Neutrophil (primary cell): ENCODE measurements around the gene NXNL1.

Experiments used
- H3K27ac ChIP-seq: fragments of 200-600 bp; sonication (generic); 2 replicates; pipeline ENCODE4 v1.5.1; 2016; ENCODE audit warnings: mild to moderate bottlenecking, moderate library complexity
- H3K27me3 ChIP-seq: fragments of 200-600 bp; sonication (generic); 2 replicates; pipeline ENCODE4 v1.6.0; 2016; ENCODE audit warnings: mild to moderate bottlenecking
- H3K36me3 ChIP-seq: fragments of 200-600 bp; sonication (generic); 2 replicates; pipeline ENCODE4 v1.5.1; 2017
- H3K4me1 ChIP-seq, 2 experiments: fragments of 200-600 bp in 1 of 2; sonication (generic) in 1 of 2; 1 replicate in 1 of 2; 2 replicates in 1 of 2; pipeline versions ENCODE4 v1.5.1 to v1.6.1; 2013 to 2016; ENCODE audit warnings: low read depth in 1 of 2, low read length in 1 of 2, mild to moderate bottlenecking in 1 of 2, moderate library complexity in 1 of 2; ENCODE audit not compliant: control insufficient read depth in 1 of 2, insufficient read depth in 1 of 2
- H3K4me3 ChIP-seq, 2 experiments: fragments of 200-600 bp in 1 of 2; sonication (generic) in 1 of 2; 1 replicate in 1 of 2; 2 replicates in 1 of 2; pipeline ENCODE4 v1.5.1; 2013 to 2016; ENCODE audit warnings: low read depth in 1 of 2, low read length in 1 of 2, mild to moderate bottlenecking in 1 of 2, moderate library complexity in 1 of 2
- H3K9me3 ChIP-seq: fragments of 200-600 bp; sonication (generic); 2 replicates; pipeline ENCODE4 v1.5.1; 2016
- TF ChIP-seq, protein P1 (sequence below): fragments of 200-600 bp; sonication (generic); IDR thresholded peaks from 2 replicates; pipeline ENCODE4 v1.5.1; 2016; ENCODE audit warnings: antibody characterized with exemption

Gene NXNL1

DNA sequence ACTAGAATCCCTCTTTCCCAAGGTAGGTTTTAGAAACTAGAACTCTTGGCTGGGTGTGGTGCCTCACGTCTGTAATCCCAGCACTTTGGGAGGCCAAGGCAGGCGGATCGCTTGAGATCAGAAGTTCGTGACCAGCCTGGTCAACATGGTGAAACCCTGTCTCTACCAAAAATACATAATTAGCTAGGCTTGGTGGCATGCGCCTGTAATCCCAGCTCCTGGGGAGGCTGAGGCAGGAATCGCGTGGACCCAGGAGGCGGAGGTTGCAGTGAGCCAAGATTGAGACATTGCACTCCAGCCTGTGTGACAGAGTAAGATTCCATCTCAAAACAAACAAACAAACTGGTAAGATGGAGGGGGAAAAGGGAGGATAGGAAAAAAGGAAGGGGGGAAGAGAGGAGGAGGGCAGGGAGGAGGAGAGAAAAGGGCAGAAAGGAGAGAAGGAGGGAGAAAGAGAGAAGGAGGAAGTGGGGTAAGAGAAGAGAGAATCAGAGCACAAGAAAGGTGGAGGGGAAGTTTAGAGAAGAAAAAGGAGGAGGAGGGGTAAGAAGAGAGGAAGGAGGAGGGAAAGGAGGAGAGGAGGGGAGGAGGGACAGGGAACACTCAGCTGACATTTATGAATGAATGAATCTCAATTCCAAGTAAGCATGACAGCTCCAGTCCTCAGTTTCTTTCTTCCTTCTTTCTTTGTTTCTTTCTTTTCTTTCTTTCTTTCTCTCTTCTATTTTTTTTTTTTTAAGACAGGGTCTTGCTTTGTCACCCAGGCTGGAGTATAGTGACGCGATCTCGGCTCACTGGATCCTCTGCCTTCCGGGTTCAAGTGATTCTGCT is 7.0 kb upstream of the NXNL1 start:
- H3K27me3 ChIP-seq = peaks cover 60% of the 10 kb centered on the region
- H3K36me3 ChIP-seq = no peaks in the 10 kb centered on the region
- no peaks in the 10 kb centered on the region for H3K9me3 ChIP-seq
- TF ChIP-seq, protein P1, sequence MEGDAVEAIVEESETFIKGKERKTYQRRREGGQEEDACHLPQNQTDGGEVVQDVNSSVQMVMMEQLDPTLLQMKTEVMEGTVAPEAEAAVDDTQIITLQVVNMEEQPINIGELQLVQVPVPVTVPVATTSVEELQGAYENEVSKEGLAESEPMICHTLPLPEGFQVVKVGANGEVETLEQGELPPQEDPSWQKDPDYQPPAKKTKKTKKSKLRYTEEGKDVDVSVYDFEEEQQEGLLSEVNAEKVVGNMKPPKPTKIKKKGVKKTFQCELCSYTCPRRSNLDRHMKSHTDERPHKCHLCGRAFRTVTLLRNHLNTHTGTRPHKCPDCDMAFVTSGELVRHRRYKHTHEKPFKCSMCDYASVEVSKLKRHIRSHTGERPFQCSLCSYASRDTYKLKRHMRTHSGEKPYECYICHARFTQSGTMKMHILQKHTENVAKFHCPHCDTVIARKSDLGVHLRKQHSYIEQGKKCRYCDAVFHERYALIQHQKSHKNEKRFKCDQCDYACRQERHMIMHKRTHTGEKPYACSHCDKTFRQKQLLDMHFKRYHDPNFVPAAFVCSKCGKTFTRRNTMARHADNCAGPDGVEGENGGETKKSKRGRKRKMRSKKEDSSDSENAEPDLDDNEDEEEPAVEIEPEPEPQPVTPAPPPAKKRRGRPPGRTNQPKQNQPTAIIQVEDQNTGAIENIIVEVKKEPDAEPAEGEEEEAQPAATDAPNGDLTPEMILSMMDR = no peak
- no peak overlapping the region for H3K27ac ChIP-seq
- peaks cover 11 to 19% of the 10 kb centered on the region in 2 experiments for H3K4me1 ChIP-seq
- H3K4me3 ChIP-seq = no peak overlapping the region

DNA sequence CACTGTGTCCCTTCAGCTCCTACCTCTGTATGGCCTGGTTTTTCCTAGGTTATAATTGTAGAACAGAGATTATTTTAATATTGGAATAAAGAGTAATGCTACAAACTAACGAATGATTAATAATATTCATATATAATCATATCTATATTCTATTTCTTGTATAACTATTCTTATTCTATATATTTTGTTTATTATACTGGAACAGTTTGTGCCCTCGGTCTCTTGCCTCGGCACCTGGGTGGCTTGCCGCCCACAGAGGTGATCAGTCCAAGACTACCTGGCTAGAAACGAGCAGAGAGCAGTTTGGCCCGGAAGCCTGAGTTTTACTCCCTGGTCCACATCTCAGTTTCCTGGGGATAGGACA is 5.7 kb upstream of the NXNL1 start:
- Histone ChIP-seq H3K36me3 (no peaks in the 10 kb centered on the region), H3K27me3 (peaks cover 48% of the 10 kb centered on the region), H3K4me1 (peaks cover 11 to 19% of the 10 kb centered on the region in 2 experiments), H3K27ac (no peak overlapping the region), H3K9me3 (no peaks in the 10 kb centered on the region), H3K4me3 (no peak overlapping the region)
- TF ChIP-seq, protein P1 = no peak

DNA sequence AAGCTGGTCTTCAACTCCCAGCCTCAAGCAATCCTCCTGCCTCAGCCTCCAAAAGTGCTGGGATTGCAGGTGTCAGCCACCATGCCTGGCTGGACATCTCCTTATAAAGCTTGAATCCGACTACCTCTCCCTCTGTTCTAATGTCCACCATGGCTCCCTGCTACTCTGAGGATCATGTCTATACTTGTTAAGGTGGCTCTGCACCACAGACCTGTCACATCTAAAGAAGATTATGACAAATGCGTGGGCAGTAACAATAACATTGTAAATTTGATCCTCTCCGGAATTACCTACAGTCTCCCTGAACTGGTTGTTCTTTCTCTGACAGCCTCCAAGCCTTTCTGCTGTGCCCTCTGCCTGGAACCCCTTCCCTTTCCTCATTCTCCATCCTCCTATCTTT is 1.8 kb downstream of the NXNL1 start:
- TF ChIP-seq, protein P1 = no peak
- H3K27ac ChIP-seq = no peak overlapping the region
- H3K4me1 ChIP-seq = no peaks in the 10 kb centered on the region

GRCh38 chr19:17457616-17458015 is 3.1 kb downstream of the NXNL1 start:
- Histone ChIP-seq H3K27ac (no peak overlapping the region), H3K27me3 (peaks cover 64% of the 10 kb centered on the region), H3K4me3 (no peak overlapping the region), H3K4me1 (no peaks in the 10 kb centered on the region), H3K36me3 (no peaks in the 10 kb centered on the region), H3K9me3 (no peaks in the 10 kb centered on the region)
- TF ChIP-seq, protein P1 = no peak

More for the DNA sequence above, 1.8 kb downstream of the NXNL1 start:
- Histone ChIP-seq H3K36me3 (no peaks in the 10 kb centered on the region), H3K27me3 (peaks cover 56% of the 10 kb centered on the region), H3K4me3 (no peak overlapping the region), H3K9me3 (no peaks in the 10 kb centered on the region)

GRCh38 chr19:17456127-17456526 is 4.6 kb downstream of the NXNL1 start:
- Histone ChIP-seq H3K27me3 (peaks cover 78% of the 10 kb centered on the region), H3K36me3 (no peaks in the 10 kb centered on the region), H3K4me1 (no peaks in the 10 kb centered on the region), H3K4me3 (no peak overlapping the region), H3K9me3 (no peaks in the 10 kb centered on the region), H3K27ac (no peak overlapping the region)
- TF ChIP-seq, protein P1 = no peak
